ENCODE results near the gene SLC3A2.
"Not testable (repeated sequence)": the region's sequence is repeated elsewhere in the genome, so short reads cannot be mapped to it uniquely, and the experiment has no call there.

SLC3A2 gene

GRCh38 chr11:62930666-62931065 lies 50.0 kb downstream of the SLC3A2 start:
- Mint-ChIP-seq H3K4me3 (no peak overlapping the region), H3K27me3 (peaks cover 57% of the 10 kb centered on the region), H3K27ac (no peak overlapping the region), H3K36me3 (ENCODE audit: low read depth) (no peaks in the 10 kb centered on the region), H3K9me3 (no peaks in the 10 kb centered on the region), H3K4me1 (ENCODE audit: low read depth) (peaks cover 11% of the 10 kb centered on the region)
- intact Hi-C loops (cut with micrococcal nuclease) = no loop called here

- Mint-ChIP-seq H3K4me3 (no peak overlapping the region), H3K9me3 (no peaks in the 10 kb centered on the region), H3K36me3 (ENCODE audit: low read depth) (no peaks in the 10 kb centered on the region), H3K4me1 (ENCODE audit: low read depth) (peaks cover under 1% of the 10 kb centered on the region), H3K27ac (no peak overlapping the region), H3K27me3 (peaks cover 46% of the 10 kb centered on the region)
- intact Hi-C loops (cut with micrococcal nuclease) = no loop called here
Observed at GRCh38 chr11:62931499-62932278, 51.0 kb downstream of the SLC3A2 start.

- peaks cover 11% of the 10 kb centered on the region for H3K9me3 Mint-ChIP-seq
- H3K4me3 Mint-ChIP-seq = no peak overlapping the region
- intact Hi-C loops (cut with micrococcal nuclease) = no loop called here
- no peak overlapping the region for H3K27ac Mint-ChIP-seq
- H3K36me3 Mint-ChIP-seq (ENCODE audit: low read depth) = no peaks in the 10 kb centered on the region
- no peaks in the 10 kb centered on the region for H3K4me1 Mint-ChIP-seq (ENCODE audit: low read depth)
- peaks cover 31% of the 10 kb centered on the region for H3K27me3 Mint-ChIP-seq
Observed at GRCh38 chr11:62933285-62933684, 52.6 kb downstream of the SLC3A2 start.

DNA sequence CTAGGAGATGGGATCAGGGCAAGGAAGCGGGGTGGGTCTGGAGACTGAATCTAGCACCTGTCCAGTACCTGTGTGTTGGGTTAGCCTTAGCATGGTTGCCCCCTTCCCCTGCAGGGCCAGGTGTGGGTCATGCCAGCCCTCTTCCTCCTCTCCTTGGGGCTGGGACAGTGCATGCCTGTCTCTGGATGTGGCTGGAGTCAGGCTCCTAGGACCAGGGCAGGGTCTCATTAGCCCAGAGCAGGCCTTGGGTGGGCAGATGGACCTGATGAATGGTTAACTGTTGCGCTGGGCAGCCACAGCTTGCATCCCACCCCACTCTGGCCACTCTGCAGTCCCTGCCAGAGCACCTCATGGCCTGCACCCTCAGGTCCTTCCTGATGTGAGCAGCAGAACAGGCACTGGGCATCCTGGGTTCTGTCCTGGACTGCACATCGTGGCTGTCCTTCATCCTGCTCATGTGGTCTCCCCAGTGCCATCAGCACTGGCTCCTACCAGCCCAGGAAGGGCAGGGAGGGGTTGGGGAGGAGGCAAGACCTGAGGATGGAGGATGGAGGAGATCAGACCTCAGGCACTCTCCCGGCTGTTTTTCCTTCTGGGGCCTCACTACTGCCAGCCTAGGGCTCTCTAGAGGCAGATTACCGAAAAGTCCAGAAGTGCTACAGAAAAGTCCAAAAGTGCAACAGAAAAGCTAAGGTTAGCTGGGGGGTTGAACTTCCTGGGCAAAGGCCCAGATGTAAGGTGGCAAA lies 53.2 kb downstream of the SLC3A2 start:
- Mint-ChIP-seq H3K27ac (no peak overlapping the region), H3K4me1 (ENCODE audit: low read depth) (no peaks in the 10 kb centered on the region), H3K36me3 (ENCODE audit: low read depth) (no peaks in the 10 kb centered on the region), H3K4me3 (no peak overlapping the region), H3K27me3 (peaks cover 27% of the 10 kb centered on the region), H3K9me3 (peaks cover 11% of the 10 kb centered on the region)
- intact Hi-C loops (cut with micrococcal nuclease) = no loop called here

GRCh38 chr11:62934496-62934785 lies 53.7 kb downstream of the SLC3A2 start:
- Mint-ChIP-seq H3K4me3 (no peak overlapping the region), H3K27me3 (peaks cover 23% of the 10 kb centered on the region), H3K27ac (no peak overlapping the region), H3K9me3 (peaks cover 11% of the 10 kb centered on the region), H3K4me1 (ENCODE audit: low read depth) (no peaks in the 10 kb centered on the region), H3K36me3 (ENCODE audit: low read depth) (no peaks in the 10 kb centered on the region)
- intact Hi-C loops (cut with micrococcal nuclease) = no loop called here

- H3K27ac Mint-ChIP-seq; H3K4me3 Mint-ChIP-seq; H3K27me3 Mint-ChIP-seq; intact Hi-C loops (cut with micrococcal nuclease); H3K36me3 Mint-ChIP-seq (ENCODE audit: low read depth); H3K4me1 Mint-ChIP-seq (ENCODE audit: low read depth): not testable (repeated sequence)
- peaks cover 11% of the 10 kb centered on the region for H3K9me3 Mint-ChIP-seq
Observed at GRCh38 chr11:62937528-62937927, 56.8 kb downstream of the SLC3A2 start.
